Stimulated activated CD8-positive, alpha-beta memory T cell treated with anti-CD3 and anti-CD28 coated beads, Interleukin-15, amount 100 ng/mL, for 24 hours (primary cell): ENCODE data around the gene PTPRH.
"Not testable (repeated sequence)": the region's sequence is repeated elsewhere in the genome, so short reads cannot be mapped to it uniquely, and the experiment has no call there.

Experiments
- DNase-seq: peaks from one replicate; pipeline ENCODE4 v3.0.0-alpha.2; 2020; ENCODE audit warnings: low read depth

Gene PTPRH

GRCh38 chr19:55158423-55158822 lies 50.9 kb downstream of the PTPRH start:
- DNase-seq = no peak

DNA sequence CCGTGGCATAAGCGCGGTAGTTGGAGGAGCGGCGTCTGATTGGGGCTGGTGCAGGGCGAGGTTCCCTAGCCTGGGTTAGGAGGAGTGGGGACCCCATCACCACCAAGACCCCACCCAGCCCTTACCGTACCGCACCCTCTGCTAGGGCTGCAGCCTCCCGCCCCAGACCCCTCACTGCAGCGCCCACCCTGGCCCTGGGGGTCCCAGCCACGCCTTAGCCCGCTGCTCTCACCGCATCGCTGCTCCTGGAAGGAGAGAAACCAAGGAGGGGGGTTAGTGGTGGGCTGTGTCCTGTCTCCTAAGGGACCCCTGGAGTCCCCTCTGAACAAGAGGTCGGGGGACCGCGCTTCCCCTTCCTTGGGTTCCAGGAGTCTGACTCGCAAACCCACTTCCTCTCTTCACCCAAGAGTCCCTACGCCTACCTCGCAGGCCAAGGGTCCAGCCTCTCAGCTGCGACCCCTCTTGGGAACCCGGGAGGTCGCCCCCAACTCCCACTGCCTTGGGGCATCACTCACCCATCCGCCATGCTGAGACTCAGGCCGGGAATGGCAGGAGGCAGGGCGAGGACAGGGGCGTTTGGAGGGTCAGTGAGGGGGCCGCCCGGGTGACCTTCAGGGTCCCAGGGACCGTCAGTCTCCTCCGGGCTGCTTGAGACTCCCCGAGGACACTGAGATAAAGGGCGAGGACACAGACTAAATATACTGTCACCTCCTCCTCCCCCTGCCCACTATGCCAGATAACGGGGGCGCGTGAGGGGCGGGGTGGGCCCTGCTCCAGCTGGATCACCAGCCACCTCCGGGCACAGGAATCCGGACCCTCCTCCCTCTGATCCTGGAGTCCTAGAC lies 52.0 kb downstream of the PTPRH start, which contains the start of gene TNNI3:
Gene TNNI3 (minus strand): TSS at position 669 of the 845 bp plus-strand sequence. CDS start 143 bp downstream, at position 526.
- DNase-seq = no peak

- DNase-seq = no peak
Measured at GRCh38 chr19:55156202-55157063, 52.9 kb downstream of the PTPRH start.

DNA sequence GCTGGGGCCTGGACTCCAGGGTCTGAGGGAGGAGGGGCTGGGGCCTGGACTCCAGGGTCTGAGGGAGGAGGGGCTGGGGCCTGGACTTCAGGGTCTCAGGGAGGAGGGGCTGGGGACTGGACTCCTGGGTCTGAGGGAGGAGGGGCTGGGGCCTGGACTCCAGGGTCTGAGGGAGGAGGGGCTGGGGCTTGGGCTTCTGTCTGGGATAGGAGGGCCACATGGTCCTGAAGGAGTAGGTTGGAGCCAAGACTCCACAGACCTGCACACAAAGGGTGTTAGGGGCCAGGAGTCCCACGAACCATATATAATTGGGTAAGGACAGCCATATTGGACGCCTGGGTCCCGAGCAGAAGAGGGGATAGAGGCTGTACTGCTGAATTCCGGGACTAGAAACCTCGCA lies 53.5 kb downstream of the PTPRH start:
- DNase-seq = not testable (repeated sequence)

DNA sequence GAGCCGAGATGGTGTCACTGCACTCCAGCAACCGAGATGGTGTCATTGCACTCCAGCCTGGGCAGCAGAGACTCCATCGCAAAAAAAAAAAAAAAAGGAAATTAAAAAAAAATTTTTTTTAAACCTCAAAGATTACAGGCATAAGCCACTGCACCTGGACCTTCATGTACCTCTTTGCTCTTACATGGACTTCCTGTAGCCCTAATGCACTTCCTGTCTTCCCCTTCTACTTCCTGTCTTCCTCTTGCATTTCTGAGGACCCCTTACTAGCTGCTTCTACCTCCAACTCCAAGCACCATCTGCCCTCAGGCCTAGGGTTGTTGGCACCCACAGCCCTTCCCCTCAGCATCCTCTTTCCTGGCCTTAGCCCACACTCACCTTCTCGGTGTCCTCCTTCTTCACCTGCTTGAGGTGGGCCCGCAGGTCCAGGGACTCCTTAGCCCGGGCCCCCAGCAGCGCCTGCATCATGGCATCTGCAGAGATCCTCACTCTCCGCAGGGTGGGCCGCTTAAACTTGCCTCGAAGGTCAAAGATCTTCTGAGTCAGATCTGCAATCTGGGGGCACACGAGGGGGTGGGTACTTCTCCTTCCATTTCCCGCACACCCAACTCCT lies 55.5 kb downstream of the PTPRH start:
- no peak for DNase-seq

- DNase-seq = no peak
Measured at GRCh38 chr19:55152017-55152416, 57.3 kb downstream of the PTPRH start.

DNA sequence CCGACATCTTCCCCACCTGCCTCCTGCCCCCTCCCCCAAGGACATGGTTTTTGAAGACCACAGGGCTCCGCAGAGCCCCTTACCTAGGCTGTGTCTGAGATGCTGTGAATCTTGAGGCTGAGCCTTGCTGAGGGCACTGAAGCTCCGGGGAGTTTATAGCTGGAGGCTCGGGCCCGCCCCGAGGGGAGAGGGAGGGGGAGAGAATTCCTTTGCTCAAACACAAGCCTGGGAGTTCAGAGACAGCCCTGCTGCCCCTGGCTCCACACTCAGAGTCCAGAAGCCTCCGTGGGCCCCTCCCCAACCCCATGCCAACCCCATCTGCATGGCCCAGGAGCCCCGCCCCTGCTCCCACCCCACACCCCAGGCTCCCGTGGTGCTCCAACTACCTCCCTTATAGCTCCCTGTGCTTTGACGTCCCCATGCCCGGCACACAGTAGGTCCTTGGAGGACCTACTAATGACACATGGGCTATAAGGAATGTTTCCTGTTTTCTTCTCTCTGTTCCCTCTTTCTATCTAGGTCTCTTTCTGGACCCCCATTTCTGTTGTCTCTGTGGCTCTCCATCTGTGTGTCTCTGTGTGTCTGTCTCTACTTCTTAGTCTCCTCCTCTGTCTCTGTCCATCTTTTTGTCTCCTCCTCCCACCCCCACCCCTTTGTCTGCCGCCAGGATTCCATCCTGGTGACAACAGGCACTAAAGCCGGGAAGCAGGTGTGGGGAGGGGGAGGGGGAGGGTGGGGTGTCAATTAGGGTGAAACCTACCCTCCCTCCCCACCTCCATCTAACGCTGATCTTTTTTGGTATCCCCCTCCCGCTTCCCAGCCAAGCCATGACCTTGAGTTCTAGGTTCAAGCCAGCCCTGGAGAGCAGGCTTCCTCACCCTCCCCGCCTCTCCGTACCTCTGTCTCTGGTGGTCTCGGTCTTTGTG lies 60.0 kb downstream of the PTPRH start, which contains the start of gene TNNT1:
Gene TNNT1 (minus strand): TSS at position 129 of the 926 bp plus-strand sequence. CDS start 2,049 bp downstream, outside the sequence.
- DNase-seq = no peak

GRCh38 chr19:55147545-55148251 lies 61.6 kb downstream of the PTPRH start:
- no peak for DNase-seq

DNA sequence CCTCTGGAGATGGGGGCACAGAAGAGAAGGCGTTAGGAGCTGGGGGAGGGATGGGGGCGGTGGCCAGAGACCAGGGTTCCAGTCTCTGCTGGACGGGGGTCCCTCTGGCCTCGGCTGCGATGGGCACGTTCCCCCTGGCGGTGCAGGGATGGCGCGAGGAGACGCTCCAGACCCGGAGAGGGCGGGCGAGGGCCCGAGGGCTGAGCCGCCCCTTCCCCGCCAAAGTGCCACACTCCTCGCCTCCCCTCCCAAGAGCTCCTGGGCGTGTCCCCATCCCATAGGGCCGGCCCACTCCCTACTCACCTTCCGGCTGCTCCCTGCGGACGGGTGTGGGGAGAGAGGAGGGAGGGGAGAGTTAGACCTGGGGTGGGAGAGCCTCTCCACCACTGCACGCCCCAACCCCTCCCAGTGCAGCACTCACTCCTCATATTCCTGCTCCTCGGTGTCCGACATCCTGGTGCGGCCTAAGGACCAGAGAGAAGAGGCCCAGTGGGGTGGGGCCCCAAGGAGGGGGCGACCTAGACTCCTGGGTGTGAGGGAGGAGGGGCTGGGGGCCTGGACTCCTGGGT lies 62.5 kb downstream of the PTPRH start:
- no peak for DNase-seq

DNA sequence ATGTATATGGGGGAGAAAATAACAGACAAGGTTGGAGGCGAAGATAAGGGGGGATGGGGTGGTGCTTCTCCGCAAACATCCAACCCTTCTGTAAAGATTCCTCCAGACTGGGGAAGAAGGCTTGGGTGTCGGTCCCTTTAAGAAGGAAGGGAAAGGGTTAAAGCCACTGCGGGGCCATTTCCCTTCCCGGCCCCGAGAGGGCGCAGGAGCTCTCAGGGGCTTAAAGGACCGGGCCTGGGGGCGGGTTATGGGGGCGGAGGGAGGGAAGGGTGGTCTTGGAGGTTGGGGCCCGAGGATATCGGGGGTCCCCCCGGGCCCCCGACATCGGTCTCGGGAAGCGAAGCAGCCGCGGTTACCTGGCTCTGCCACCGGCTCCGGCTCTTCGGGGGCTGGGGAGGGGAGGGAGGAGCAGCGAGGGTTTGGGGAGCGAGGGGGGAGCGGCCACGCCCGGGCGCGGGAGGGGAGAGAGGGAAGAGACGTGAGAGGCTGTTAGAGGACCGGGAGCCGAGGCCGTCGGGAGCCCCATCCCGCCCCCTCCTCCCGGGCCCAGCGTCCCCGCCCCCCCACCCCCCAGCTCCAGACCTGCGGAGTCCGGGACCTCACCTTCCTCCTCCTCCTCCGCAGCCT lies 63.1 kb downstream of the PTPRH start:
- no peak for DNase-seq

GRCh38 chr19:55145232-55145631 lies 64.1 kb downstream of the PTPRH start:
- DNase-seq = no peak

- DNase-seq = no peak
Measured at GRCh38 chr19:55141696-55142095, 67.6 kb downstream of the PTPRH start.

- DNase-seq = no peak
Measured at GRCh38 chr19:55137915-55138314, 71.4 kb downstream of the PTPRH start.

DNA sequence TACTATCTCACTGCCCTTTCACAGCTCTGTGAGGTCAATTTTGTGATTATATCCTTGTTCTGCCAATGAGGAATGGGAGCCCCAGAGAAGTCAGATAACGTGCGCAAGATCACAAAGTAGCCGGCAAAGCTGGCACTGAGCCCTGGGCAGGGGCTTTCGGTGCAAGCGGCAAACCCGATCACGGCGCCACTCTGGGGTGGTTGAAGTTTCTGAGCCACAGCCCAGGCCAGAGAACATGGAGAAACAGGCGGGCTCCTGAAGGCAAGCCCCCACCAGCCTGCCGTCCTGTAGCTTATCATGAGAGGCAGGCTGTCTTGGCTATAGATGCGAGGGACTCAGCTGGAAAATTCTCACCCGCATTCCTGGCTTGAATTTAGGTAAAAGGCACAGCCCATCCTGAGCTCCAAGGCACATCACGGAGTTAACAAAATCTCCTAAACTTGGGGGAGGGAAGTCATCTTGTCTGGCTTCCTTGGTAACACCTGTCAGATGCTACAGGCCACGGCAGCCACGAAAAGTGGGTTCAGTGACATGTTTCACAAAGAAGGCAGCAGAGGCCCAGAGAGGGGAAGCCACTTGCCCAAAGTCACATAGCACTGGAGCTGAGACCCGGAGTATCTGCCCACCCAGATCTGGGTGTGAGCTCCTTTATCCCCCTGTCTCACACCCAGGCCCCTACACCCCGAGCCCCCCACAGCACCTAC lies 72.8 kb downstream of the PTPRH start:
- DNase-seq = no peak

DNA sequence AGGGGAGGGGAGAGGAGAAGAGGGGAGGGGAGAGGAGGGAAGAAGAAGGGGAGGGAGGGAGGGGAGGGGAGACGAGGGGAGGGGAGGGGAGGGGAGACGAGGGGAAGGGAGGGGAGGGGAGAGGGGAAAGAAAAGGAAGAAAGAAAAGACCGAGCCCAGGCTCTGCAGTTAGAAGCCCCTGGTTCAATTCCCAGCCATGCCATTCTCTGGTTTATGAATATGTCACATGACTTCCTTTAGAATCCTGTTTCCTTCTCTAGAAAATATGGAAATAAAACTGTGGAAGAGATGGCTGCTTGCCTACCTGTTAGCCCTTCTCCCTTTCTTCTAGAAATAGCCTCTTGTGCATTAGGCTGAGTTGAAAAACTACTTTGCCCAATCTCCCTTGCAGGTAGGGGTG lies 74.6 kb downstream of the PTPRH start:
- no peak for DNase-seq

DNA sequence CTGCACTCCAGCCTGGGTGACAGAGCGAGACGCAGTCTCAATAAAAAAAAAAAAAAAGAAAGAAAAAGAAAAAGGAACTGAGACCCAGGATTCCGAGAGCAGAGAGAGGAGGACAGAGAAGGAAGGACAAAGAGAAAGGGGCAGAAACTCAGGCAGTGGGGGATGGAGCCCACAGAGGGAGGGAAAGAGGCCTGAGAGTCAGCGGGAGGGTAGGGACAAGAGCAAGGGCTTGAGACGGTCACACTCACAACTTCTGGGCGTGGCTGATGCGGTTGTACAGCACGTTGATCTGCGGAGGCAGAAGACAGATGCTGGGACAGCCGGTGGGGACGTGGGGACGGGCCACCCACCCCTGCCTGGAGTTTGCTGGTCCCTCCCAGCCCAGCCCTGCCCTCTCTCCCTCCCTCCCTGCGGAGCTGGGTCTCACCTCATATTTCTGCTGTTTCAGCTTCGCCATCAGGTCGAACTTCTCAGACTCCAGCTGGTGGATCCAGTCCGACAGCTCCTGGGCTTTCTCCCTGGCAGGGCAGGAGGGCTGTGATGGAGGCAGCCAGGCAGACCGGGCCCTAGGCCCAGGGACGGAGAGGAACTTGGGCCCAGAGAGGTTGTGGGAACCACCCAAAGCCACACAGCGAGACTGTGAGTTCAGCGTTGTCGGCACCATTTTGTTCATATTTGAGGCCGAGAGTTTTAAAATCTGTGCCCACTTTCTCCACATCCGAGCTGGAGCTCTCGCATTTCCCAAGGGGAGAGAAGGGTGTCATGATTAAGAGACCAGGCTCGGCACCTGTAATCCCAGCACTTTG lies 75.5 kb downstream of the PTPRH start:
- DNase-seq = no peak

- DNase-seq = no peak
Measured at GRCh38 chr19:55132453-55133129, 76.7 kb downstream of the PTPRH start.

- DNase-seq = no peak
Measured at GRCh38 chr19:55131421-55131820, 77.9 kb downstream of the PTPRH start.
